Measurements from ENCODE around the gene CDC14A.

Gene CDC14A

GRCh38 chr1:100441651-100442050, 89.3 kb downstream of the CDC14A start:
- H3F3A ChIP-seq (ENCODE audit: insufficient read depth): no peaks in the 10 kb centered on the region
- H2AFZ ChIP-seq (ENCODE audit: low read depth, low read length, severe bottlenecking): no peak overlapping the region
- H3K79me2 ChIP-seq (ENCODE audit: insufficient read depth, low read length): no peaks in the 10 kb centered on the region
- no peaks in the 10 kb centered on the region for H3K36me3 ChIP-seq (ENCODE audit: low read length)
- H3K9me3 ChIP-seq (ENCODE audit: insufficient read depth, low read length): no peaks in the 10 kb centered on the region
- no peak overlapping the region for H3K27ac ChIP-seq (ENCODE audit: low read depth, low read length)
- H3K9me2 ChIP-seq (replicated peaks; ENCODE audit: insufficient read depth, low read length): no peaks in the 10 kb centered on the region
- no peak for TF ChIP-seq CTCF (IDR thresholded peaks at IDR 0.05; ENCODE audit: insufficient read depth, low read length, poor library complexity, severe bottlenecking)
- no peak for TF ChIP-seq EZH2phosphoT487 (conservative IDR thresholded peaks at IDR 0.05; ENCODE audit: low read length)
- no peak overlapping the region for H3K4me2 ChIP-seq (ENCODE audit: low read depth, low read length, poor library complexity, severe bottlenecking)
- H3K9ac ChIP-seq (ENCODE audit: low read length): no peak overlapping the region
- no peak overlapping the region for H3K4me3 ChIP-seq (ENCODE audit: insufficient read depth, low read length, poor library complexity, severe bottlenecking)
- H4K20me1 ChIP-seq (ENCODE audit: low read depth, low read length): no peaks in the 10 kb centered on the region
- no peaks in the 10 kb centered on the region for H3K27me3 ChIP-seq (ENCODE audit: low read length)

GRCh38 chr1:100443811-100444571, 91.7 kb downstream of the CDC14A start:
- no peak overlapping the region for H3K9ac ChIP-seq (ENCODE audit: low read length)
- no peaks in the 10 kb centered on the region for H3K79me2 ChIP-seq (ENCODE audit: insufficient read depth, low read length)
- no peaks in the 10 kb centered on the region for H3K36me3 ChIP-seq (ENCODE audit: low read length)
- no peak overlapping the region for H2AFZ ChIP-seq (ENCODE audit: low read depth, low read length, severe bottlenecking)
- no peak overlapping the region for H3K4me2 ChIP-seq (ENCODE audit: low read depth, low read length, poor library complexity, severe bottlenecking)
- H3K27ac ChIP-seq (ENCODE audit: low read depth, low read length): no peak overlapping the region
- H4K20me1 ChIP-seq (ENCODE audit: low read depth, low read length): no peaks in the 10 kb centered on the region
- no peak overlapping the region for H3K4me3 ChIP-seq (ENCODE audit: insufficient read depth, low read length, poor library complexity, severe bottlenecking)
- H3F3A ChIP-seq (ENCODE audit: insufficient read depth): no peaks in the 10 kb centered on the region
- TF ChIP-seq EZH2phosphoT487 (conservative IDR thresholded peaks at IDR 0.05; ENCODE audit: low read length) (no peak), CTCF (IDR thresholded peaks at IDR 0.05; ENCODE audit: insufficient read depth, low read length, poor library complexity, severe bottlenecking) (no peak)
- H3K9me2 ChIP-seq (replicated peaks; ENCODE audit: insufficient read depth, low read length): no peaks in the 10 kb centered on the region
- no peaks in the 10 kb centered on the region for H3K27me3 ChIP-seq (ENCODE audit: low read length)
- H3K9me3 ChIP-seq (ENCODE audit: insufficient read depth, low read length): no peaks in the 10 kb centered on the region

GRCh38 chr1:100445565-100445964, 93.3 kb downstream of the CDC14A start:
- H3K9me3 ChIP-seq (ENCODE audit: insufficient read depth, low read length): no peaks in the 10 kb centered on the region
- H3K27me3 ChIP-seq (ENCODE audit: low read length): no peaks in the 10 kb centered on the region
- H3K79me2 ChIP-seq (ENCODE audit: insufficient read depth, low read length): no peaks in the 10 kb centered on the region
- TF ChIP-seq CTCF (IDR thresholded peaks at IDR 0.05; ENCODE audit: insufficient read depth, low read length, poor library complexity, severe bottlenecking): no peak
- TF ChIP-seq EZH2phosphoT487 (conservative IDR thresholded peaks at IDR 0.05; ENCODE audit: low read length): no peak
- H3K4me2 ChIP-seq (ENCODE audit: low read depth, low read length, poor library complexity, severe bottlenecking): no peak overlapping the region
- no peaks in the 10 kb centered on the region for H3K36me3 ChIP-seq (ENCODE audit: low read length)
- no peaks in the 10 kb centered on the region for H4K20me1 ChIP-seq (ENCODE audit: low read depth, low read length)
- H3F3A ChIP-seq (ENCODE audit: insufficient read depth): no peaks in the 10 kb centered on the region
- H3K9me2 ChIP-seq (replicated peaks; ENCODE audit: insufficient read depth, low read length): no peaks in the 10 kb centered on the region
- H3K9ac ChIP-seq (ENCODE audit: low read length): no peak overlapping the region
- H3K27ac ChIP-seq (ENCODE audit: low read depth, low read length): no peak overlapping the region
- H3K4me3 ChIP-seq (ENCODE audit: insufficient read depth, low read length, poor library complexity, severe bottlenecking): no peak overlapping the region
- H2AFZ ChIP-seq (ENCODE audit: low read depth, low read length, severe bottlenecking): no peak overlapping the region
